ENCODE measurements around the gene PPP4R3B.

GRCh38 chr2:55553321-55553720 lies 64.1 kb downstream of the PPP4R3B start:
- TF ChIP-seq CTCF (IDR thresholded peaks at IDR 0.05) (no peak), POLR2A (IDR thresholded peaks at IDR 0.05) (no peak)
